Measurements from ENCODE around the gene CYBA. TPM values are rescaled to one million over a fixed set of nuclear protein-coding genes. Genes with fewer than 3 reads are reported as not detected.
A peak's percentile ranks its signal among the peaks of the same experiment; 100 is the strongest.

Gene CYBA
- total and polyA plus RNA-seq, 9 of the 15 experiments (the other 6 are each of a cell fraction or from before 2014, with no cell fraction given), result 0.34 to 683 (median 93.0) TPM

- TF ChIP-seq STAT6 (CRISPR knock-in tag; IDR thresholded peaks at IDR 0.05) (no peak), POLR2A (conservative IDR thresholded peaks at IDR 0.05) (peak; percentile 92), PRMT5 (CRISPR knock-in tag; IDR thresholded peaks at IDR 0.05) (0 out of 2 replicates have a peak, but pooled peaks have one; percentile 17), OTX1 (CRISPR knock-in tag; IDR thresholded peaks at IDR 0.05) (peak; percentile 71; the same call in 1 of the 2 replicates), L3MBTL2 (IDR thresholded peaks at IDR 0.05) (peak; percentile 84), BHLHE40 (IDR thresholded peaks at IDR 0.05; ENCODE audit: low read length) (peak; percentile 90), ZBTB9 (CRISPR knock-in tag; IDR thresholded peaks at IDR 0.05) (peak; percentile 35), SREBF1 (IDR thresholded peaks at IDR 0.05; ENCODE audit: borderline replicate concordance, low read depth, low read length) (peak; percentile 88), TOE1 (IDR thresholded peaks at IDR 0.05; ENCODE audit: borderline replicate concordance) (no peak), TOE1 (CRISPR knock-in tag; IDR thresholded peaks at IDR 0.05; ENCODE audit: borderline replicate concordance, low read depth) (no peak), MAZ (CRISPR knock-in tag; conservative IDR thresholded peaks at IDR 0.05 in 1 of 2, IDR thresholded peaks at IDR 0.05 in 1 of 2) (peak in 1 of 2 experiments; percentile 84), ZNF384 (IDR thresholded peaks at IDR 0.05; ENCODE audit: low read depth, low read length) (no peak), ZBTB43 (CRISPR knock-in tag; IDR thresholded peaks at IDR 0.05) (no peak), RBM22 (IDR thresholded peaks at IDR 0.05; ENCODE audit: low read depth, low read length, poor library complexity, severe bottlenecking) (no peak), HDAC8 (tag; IDR thresholded peaks at IDR 0.05) (no peak), PTBP1 (IDR thresholded peaks at IDR 0.05; ENCODE audit: low read depth, low read length) (0 out of 2 replicates have a peak, but pooled peaks have one; percentile 45), ZBTB11 (CRISPR knock-in tag; IDR thresholded peaks at IDR 0.05) (peak in 1 of 3 experiments; percentile 64; a peak in 2 of 6 replicates)
Measured at GRCh38 chr16:88662843-88663606, 12.2 kb upstream of the CYBA start, which contains the start of gene MVD (continued).
